ENCODE results near the gene ANKRD24.
"Not testable (repeated sequence)": the region's sequence is repeated elsewhere in the genome, so short reads cannot be mapped to it uniquely, and the experiment has no call there.

Gene ANKRD24

DNA sequence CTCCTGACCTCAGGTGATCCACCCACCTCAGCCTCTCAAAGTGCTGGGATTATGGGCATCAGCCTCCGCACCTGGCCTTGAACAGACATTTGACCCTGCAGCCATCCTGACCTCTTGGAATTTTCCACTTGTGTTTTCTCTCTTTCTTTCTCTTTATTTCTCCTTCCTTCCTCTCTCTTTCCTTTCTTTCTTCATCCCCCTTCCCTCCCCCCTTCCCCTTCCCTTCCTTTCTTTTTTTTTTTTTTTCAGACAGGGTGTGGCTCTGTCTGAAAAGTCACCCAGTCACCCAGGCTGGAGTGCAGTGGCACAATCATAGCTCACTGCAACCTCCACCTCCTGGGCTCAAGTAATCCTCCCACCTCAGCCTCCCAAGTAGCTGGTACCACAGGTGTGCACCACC, 36.0 kb downstream of the ANKRD24 start:
- H3K27ac ChIP-seq (ENCODE audit: low read depth, low read length); H3K9me3 ChIP-seq (ENCODE audit: control insufficient read depth, insufficient read depth, low read depth, low read length); H3K4me3 ChIP-seq (ENCODE audit: low read depth, low read length); H3K27me3 ChIP-seq (ENCODE audit: control insufficient read depth, insufficient read depth, low read length); H3K9ac ChIP-seq (ENCODE audit: low read length); H3K4me1 ChIP-seq (ENCODE audit: control insufficient read depth, insufficient read depth, low read length); H3K36me3 ChIP-seq (ENCODE audit: control insufficient read depth, insufficient read depth, low read length): not testable (repeated sequence)

DNA sequence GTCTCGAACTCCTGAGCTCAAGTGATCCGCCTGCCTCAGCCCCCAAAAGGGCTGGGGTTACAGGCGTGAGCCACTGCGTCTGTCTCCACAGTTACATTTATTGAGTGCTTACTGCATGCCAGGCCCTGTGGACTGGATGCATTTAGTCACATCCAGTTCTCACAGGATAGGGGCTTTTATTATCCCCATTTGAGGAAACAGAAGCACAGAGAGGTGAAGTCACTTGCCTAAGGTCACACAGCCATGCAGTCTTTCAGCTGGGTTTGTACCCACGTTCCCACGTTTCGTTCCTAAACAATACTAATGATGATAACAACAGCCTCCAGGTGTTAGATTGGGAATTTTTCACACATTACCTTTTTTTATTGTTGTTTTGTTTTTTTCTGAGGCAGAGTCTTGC, 37.7 kb downstream of the ANKRD24 start:
- H3K9ac ChIP-seq (ENCODE audit: low read length): no peak overlapping the region

DNA sequence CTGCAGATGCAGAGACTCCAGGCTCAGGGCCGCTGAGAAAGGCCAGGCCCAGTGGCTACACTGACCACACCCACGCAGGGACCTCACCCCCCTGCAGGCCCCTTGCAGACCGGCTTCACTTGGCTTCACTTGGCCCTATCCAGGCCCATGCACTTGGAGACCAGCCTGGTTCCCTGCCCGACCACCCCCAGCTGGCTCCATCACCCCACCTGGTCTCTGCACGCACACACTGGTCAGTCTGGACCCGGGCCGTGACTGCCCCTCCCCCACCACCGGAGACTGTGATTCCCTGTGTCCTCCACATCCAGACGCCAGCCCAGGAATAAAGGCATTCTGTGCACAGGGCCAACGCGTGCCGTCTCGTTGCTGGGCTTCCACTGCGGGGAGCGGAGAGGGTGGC, 42.0 kb downstream of the ANKRD24 start:
- H3K9me3 ChIP-seq (ENCODE audit: control insufficient read depth, insufficient read depth, low read depth, low read length): no peaks in the 10 kb centered on the region
- H3K4me1 ChIP-seq (ENCODE audit: control insufficient read depth, insufficient read depth, low read length): peaks cover 7% of the 10 kb centered on the region
- no peak overlapping the region for H3K27ac ChIP-seq (ENCODE audit: low read depth, low read length)
- no peak overlapping the region for H3K4me3 ChIP-seq (ENCODE audit: low read depth, low read length)
- peaks cover 11% of the 10 kb centered on the region for H3K27me3 ChIP-seq (ENCODE audit: control insufficient read depth, insufficient read depth, low read length)
- H3K9ac ChIP-seq (ENCODE audit: low read length): no peak overlapping the region
- H3K36me3 ChIP-seq (ENCODE audit: control insufficient read depth, insufficient read depth, low read length): no peaks in the 10 kb centered on the region

More for the DNA sequence above, 37.7 kb downstream of the ANKRD24 start:
- H3K4me1 ChIP-seq (ENCODE audit: control insufficient read depth, insufficient read depth, low read length): no peaks in the 10 kb centered on the region; the same call in 1 of the 2 replicates
- H3K9me3 ChIP-seq (ENCODE audit: control insufficient read depth, insufficient read depth, low read depth, low read length): peaks cover 2% of the 10 kb centered on the region; the same call in 1 of the 2 replicates
- no peak overlapping the region for H3K27ac ChIP-seq (ENCODE audit: low read depth, low read length)
- no peaks in the 10 kb centered on the region for H3K27me3 ChIP-seq (ENCODE audit: control insufficient read depth, insufficient read depth, low read length)
- no peaks in the 10 kb centered on the region for H3K36me3 ChIP-seq (ENCODE audit: control insufficient read depth, insufficient read depth, low read length)
- no peak overlapping the region for H3K4me3 ChIP-seq (ENCODE audit: low read depth, low read length)

DNA sequence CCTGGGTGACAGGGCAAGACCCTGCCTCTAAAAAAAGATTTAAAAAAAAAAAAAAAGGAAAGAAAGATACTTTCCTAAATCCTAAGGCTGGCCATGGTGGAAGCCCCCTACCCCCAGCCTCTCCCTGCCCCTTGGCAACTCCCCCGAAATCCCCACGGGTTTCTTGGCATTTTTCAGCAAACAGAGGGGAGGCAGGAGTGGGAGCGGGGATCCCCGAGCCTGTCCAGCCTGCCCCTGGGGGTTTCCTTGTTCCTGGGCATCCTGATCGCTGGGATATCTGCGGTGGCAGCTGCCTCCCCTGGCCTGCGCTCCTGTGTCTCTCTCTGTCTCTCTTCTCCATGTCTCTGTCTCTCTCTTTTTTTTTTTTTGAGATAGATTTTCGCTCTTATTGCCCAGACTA, 43.4 kb downstream of the ANKRD24 start:
- Histone ChIP-seq H3K9me3 (ENCODE audit: control insufficient read depth, insufficient read depth, low read depth, low read length) (no peaks in the 10 kb centered on the region), H3K36me3 (ENCODE audit: control insufficient read depth, insufficient read depth, low read length) (no peaks in the 10 kb centered on the region), H3K4me3 (ENCODE audit: low read depth, low read length) (no peak overlapping the region), H3K27me3 (ENCODE audit: control insufficient read depth, insufficient read depth, low read length) (peaks cover 11% of the 10 kb centered on the region), H3K4me1 (ENCODE audit: control insufficient read depth, insufficient read depth, low read length) (peaks cover 9% of the 10 kb centered on the region), H3K9ac (ENCODE audit: low read length) (no peak overlapping the region), H3K27ac (ENCODE audit: low read depth, low read length) (no peak overlapping the region)

DNA sequence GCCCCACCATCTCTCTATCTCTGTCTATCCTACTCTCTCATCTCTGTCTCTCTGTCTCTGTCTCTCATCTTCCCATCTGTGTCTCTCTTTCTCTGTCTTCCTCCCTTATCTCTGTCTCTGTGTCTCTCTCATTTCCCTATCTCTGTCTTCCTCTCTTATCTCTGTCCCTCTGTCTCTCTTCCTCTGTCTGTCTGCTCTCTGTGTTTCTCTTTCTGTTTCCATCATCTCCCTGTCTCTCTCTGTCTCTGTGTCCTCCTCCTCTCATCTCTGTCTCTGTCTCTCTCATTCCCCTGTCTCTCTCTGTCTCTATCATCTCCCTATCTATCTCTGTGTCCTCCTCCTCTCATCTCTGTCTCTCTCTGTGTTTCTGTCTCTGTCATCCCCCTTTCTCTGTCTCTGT, 45.3 kb downstream of the ANKRD24 start:
- Histone ChIP-seq H3K27me3 (ENCODE audit: control insufficient read depth, insufficient read depth, low read length) (peaks cover 11% of the 10 kb centered on the region), H3K4me1 (ENCODE audit: control insufficient read depth, insufficient read depth, low read length) (peaks cover 9% of the 10 kb centered on the region), H3K36me3 (ENCODE audit: control insufficient read depth, insufficient read depth, low read length) (no peaks in the 10 kb centered on the region), H3K9ac (ENCODE audit: low read length) (no peak overlapping the region), H3K9me3 (ENCODE audit: control insufficient read depth, insufficient read depth, low read depth, low read length) (no peaks in the 10 kb centered on the region), H3K4me3 (ENCODE audit: low read depth, low read length) (no peak overlapping the region), H3K27ac (ENCODE audit: low read depth, low read length) (no peak overlapping the region)

DNA sequence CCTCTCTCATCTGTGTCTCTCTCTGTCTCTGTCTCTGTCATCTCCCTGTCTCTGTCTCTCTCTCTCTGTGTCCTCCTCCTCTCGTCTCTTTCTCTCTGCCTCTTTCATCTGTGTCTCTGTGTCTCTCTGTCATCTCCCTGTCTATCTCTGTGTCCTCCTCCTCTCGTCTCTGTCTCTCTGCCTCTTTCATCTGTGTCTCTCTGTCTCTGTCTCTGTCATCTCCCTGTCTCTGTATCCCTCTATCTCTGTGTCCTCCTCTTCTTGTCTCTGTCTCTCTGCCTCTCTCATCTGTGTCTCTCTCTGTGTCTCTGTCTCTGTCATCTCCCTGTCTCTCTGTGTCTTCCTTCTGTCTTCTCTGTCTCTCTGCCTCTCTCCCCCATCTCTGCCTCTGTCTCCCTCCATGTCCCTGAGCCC, 46.3 kb downstream of the ANKRD24 start:
- Histone ChIP-seq H3K27ac (ENCODE audit: low read depth, low read length) (no peak overlapping the region), H3K9ac (ENCODE audit: low read length) (no peak overlapping the region), H3K27me3 (ENCODE audit: control insufficient read depth, insufficient read depth, low read length) (peaks cover 11% of the 10 kb centered on the region), H3K4me3 (ENCODE audit: low read depth, low read length) (peak overlapping the region; percentile 32; the same call in 1 of the 2 replicates), H3K4me1 (ENCODE audit: control insufficient read depth, insufficient read depth, low read length) (peaks cover 9% of the 10 kb centered on the region), H3K36me3 (ENCODE audit: control insufficient read depth, insufficient read depth, low read length) (no peaks in the 10 kb centered on the region), H3K9me3 (ENCODE audit: control insufficient read depth, insufficient read depth, low read depth, low read length) (no peaks in the 10 kb centered on the region)

DNA sequence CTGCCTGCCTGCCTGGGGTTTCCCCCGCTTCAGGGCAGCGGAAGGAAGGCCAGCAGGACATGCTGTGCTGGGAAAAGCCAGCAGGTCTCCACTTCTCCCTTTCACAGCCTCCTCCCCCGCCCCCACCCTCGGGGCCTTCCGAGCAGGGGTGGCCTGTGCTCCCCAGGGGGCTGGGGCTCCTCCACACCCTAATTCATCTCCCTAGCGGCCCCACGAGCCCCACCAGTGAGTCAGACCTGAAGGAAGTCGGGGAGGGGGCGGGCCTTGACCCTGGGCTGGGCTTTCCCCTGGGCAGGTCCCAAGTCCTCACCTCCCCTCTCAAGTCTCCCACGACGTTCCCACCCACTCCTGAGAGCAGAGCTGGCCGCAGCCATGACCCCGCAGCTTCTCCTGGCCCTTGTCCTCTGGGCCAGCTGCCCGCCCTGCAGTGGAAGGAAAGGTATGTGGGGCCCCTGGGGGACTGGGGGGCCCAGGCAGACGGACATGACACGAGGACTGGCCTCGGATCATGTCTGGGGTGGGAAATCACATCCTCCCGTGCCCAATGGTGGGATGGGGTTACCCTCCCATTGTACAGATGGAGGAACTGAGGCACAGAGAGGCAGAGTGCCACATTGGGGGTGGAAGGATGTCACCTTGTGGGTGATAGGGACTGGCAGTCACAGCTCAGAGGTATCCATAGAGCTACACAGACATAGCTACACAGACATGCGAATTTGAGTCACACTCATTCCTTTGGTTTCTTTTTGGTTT, 46.9 kb downstream of the ANKRD24 start, which contains the start of gene EBI3:
EBI3 (plus strand) TSS at position 345 of the 753 bp plus-strand sequence; CDS start at position 373, 28 bp downstream.
- Histone ChIP-seq H3K27ac (ENCODE audit: low read depth, low read length) (no peak within 1 kb of the TSS), H3K9me3 (ENCODE audit: control insufficient read depth, insufficient read depth, low read depth, low read length) (no peaks in the 10 kb centered on the region), H3K27me3 (ENCODE audit: control insufficient read depth, insufficient read depth, low read length) (peaks cover 11% of the 10 kb centered on the region), H3K4me1 (ENCODE audit: control insufficient read depth, insufficient read depth, low read length) (peaks cover 9% of the 10 kb centered on the region), H3K36me3 (ENCODE audit: control insufficient read depth, insufficient read depth, low read length) (no peaks in the 10 kb centered on the region), H3K4me3 (ENCODE audit: low read depth, low read length) (peak within 1 kb of the TSS; percentile 32; the same call in 1 of the 2 replicates), H3K9ac (ENCODE audit: low read length) (no peak within 1 kb of the TSS)

DNA sequence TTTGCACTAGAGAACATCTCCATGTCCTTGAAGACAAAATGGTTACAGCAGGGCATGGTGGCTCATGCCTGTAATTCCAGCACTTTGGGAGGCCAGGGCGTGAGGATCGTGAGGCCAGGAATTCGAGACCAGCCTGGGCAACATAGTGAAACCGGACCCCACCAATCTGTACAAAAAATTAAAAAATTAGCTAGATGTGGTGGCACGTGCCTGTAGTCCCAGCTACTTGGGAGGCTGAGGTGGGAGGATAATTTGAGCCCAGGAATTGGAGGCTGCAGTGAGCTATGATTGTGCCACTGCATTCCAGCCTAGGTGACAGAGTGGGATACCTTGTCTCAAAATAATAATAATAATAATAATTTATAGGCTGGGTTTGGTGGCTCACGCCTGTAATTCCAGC, 47.7 kb downstream of the ANKRD24 start:
- not testable (repeated sequence) for H3K4me3 ChIP-seq (ENCODE audit: low read depth, low read length); H3K9ac ChIP-seq (ENCODE audit: low read length)
- peaks cover 11% of the 10 kb centered on the region for H3K27me3 ChIP-seq (ENCODE audit: control insufficient read depth, insufficient read depth, low read length)

DNA sequence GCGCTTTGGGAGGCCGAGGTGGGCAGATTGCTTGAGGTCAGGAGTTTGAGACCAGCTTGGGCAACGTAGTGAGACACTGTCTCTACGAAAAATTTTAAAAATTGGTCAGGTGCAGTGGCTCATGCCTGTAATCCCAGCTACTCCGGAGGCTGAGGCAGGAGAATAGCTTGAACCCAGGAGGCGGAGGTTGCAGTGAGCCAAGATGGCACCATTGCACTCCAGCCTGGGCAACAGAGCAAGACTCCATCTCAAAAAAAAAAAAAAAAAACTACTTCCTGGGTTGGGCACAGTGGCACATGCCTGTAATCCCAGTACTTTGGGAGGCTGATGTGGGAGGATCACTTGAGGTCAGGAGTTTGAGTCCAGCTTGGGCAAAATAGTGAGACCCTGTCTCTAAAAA, 49.0 kb downstream of the ANKRD24 start:
- peaks cover 11% of the 10 kb centered on the region for H3K27me3 ChIP-seq (ENCODE audit: control insufficient read depth, insufficient read depth, low read length)
- not testable (repeated sequence) for H3K9ac ChIP-seq (ENCODE audit: low read length); H3K4me3 ChIP-seq (ENCODE audit: low read depth, low read length); H3K9me3 ChIP-seq (ENCODE audit: control insufficient read depth, insufficient read depth, low read depth, low read length); H3K36me3 ChIP-seq (ENCODE audit: control insufficient read depth, insufficient read depth, low read length); H3K4me1 ChIP-seq (ENCODE audit: control insufficient read depth, insufficient read depth, low read length); H3K27ac ChIP-seq (ENCODE audit: low read depth, low read length)

More for the DNA sequence above, 47.7 kb downstream of the ANKRD24 start:
- H3K4me1 ChIP-seq (ENCODE audit: control insufficient read depth, insufficient read depth, low read length); H3K36me3 ChIP-seq (ENCODE audit: control insufficient read depth, insufficient read depth, low read length); H3K9me3 ChIP-seq (ENCODE audit: control insufficient read depth, insufficient read depth, low read depth, low read length); H3K27ac ChIP-seq (ENCODE audit: low read depth, low read length): not testable (repeated sequence)

DNA sequence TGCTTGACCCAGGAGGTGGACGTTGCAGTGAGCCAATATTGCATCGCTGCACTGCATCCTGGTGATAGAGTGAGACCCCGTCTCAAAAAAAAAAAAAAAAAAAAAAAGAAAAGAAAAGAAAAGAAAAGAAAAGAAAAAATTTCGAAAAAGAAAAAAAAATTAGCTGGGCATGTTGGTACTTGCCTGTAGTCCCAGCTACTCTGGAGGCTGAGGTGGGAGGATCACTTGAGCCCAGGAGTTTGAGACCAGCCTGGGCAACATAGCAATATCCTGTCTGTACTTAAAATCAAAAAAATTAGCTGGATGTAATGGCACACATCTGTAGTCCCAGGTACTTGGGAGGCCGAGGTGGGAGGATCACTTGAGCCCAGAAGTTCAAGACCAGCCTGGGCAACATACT, 49.6 kb downstream of the ANKRD24 start:
- H3K27ac ChIP-seq (ENCODE audit: low read depth, low read length); H3K9ac ChIP-seq (ENCODE audit: low read length); H3K9me3 ChIP-seq (ENCODE audit: control insufficient read depth, insufficient read depth, low read depth, low read length); H3K4me1 ChIP-seq (ENCODE audit: control insufficient read depth, insufficient read depth, low read length); H3K36me3 ChIP-seq (ENCODE audit: control insufficient read depth, insufficient read depth, low read length); H3K4me3 ChIP-seq (ENCODE audit: low read depth, low read length): not testable (repeated sequence)
- peaks cover 11% of the 10 kb centered on the region for H3K27me3 ChIP-seq (ENCODE audit: control insufficient read depth, insufficient read depth, low read length)

DNA sequence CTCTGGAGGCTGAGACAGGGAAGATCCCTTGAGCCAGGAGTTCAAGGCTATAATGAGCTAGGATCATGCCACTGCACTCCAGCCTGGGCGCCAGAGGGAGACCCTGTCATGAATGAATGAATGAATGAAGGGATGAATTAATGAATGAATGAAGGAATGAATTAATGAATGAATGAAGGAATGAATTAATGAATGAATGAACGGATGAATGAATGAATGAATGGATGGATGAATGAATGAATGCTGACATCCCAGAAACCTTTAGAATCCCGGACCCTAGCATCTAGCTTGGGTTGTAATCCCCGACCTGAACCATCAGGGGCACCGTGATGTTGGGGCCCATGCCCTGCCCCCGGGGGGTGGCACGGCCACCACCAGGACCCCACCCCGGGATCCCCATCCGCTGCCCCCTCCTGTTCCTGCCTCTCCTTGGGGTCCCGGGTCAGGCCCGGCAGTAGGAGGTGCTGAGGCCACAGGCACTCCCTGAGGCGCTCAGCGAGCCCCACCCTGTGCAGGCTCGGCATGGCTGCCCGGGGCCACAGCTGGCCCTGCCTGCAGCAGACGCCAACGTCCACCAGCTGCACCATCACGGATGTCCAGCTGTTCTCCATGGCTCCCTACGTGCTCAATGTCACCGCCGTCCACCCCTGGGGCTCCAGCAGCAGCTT, 50.3 kb downstream of the ANKRD24 start:
- Histone ChIP-seq H3K4me1 (ENCODE audit: control insufficient read depth, insufficient read depth, low read length) (peaks cover 9% of the 10 kb centered on the region), H3K9me3 (ENCODE audit: control insufficient read depth, insufficient read depth, low read depth, low read length) (no peaks in the 10 kb centered on the region), H3K27ac (ENCODE audit: low read depth, low read length) (no peak overlapping the region), H3K36me3 (ENCODE audit: control insufficient read depth, insufficient read depth, low read length) (no peaks in the 10 kb centered on the region), H3K9ac (ENCODE audit: low read length) (no peak overlapping the region), H3K4me3 (ENCODE audit: low read depth, low read length) (no peak overlapping the region), H3K27me3 (ENCODE audit: control insufficient read depth, insufficient read depth, low read length) (peaks cover 11% of the 10 kb centered on the region)
